HG03039 (cell line): ENCODE measurements around the gene INPP5B.
"Not testable (repeated sequence)": the region's sequence is repeated elsewhere in the genome, so short reads cannot be mapped to it uniquely, and the experiment has no call there.

Source experiments
- ATAC-seq: cut with Tn5 transposase; IDR thresholded peaks from one replicate; pipeline ENCODE4 v1.9.1; 2021; ENCODE audit warnings: mild to moderate bottlenecking, moderate library complexity; ENCODE audit not compliant: unreplicated experiment

Gene INPP5B

DNA sequence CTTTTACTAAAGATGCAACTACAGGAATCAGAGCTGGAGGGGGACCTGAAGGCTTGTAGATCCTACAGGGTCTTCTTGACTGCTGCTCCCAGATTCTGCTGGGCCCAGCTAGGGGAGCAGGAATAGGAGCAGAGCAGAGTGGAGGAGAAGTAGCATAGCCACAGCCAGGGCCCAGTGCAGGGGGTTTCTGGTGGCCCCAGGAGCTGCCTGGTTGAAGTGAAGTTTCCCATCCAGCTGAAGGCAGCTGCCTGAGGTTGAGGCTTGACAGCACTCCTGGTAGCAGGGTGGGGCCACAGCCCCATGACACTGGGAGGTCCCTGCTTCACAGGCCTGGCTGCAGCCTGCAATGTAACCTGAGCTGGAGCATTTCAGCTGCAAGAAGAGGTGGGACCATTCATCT, 2.0 kb upstream of the INPP5B start:
- no peak for ATAC-seq

DNA sequence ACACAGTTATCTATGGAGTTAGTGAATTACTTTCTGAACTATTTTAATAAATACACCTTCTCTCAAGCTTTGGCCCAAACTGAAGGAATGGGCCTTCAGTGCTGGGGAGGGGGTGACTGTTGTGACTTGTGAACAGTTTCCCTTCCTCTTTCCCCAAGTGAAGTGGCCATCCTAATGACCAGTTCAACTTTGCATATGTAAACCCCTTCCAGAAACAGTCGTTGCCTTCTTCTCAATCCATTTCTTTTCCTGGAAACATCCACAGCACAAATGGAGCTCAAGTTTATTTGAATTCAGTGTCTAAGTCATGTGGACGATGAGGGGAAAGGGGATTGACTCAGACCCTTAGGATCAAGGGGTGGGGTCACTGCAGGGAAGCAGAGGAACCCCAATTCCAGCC, 1.3 kb upstream of the INPP5B start:
- no peak for ATAC-seq

DNA sequence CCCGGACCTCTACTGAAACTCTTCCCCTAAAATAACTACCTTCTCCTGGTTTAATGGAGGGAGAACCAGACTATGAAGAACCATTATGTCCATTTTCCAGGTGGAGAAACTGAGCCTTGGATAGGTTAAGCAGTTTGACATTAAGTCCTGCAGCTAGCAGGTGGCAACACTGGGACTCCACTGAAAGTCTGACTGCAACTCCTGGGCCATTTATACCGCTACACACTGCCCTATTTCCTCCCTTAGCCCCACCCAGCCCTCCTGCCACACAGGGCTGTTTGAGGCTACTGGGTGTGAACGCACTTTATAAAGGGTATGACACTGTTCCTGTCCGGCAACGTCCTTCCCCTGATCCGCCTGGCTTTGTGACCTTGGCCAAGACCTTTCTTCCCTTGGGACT, 511 bp upstream of the INPP5B start:
- ATAC-seq: no peak

DNA sequence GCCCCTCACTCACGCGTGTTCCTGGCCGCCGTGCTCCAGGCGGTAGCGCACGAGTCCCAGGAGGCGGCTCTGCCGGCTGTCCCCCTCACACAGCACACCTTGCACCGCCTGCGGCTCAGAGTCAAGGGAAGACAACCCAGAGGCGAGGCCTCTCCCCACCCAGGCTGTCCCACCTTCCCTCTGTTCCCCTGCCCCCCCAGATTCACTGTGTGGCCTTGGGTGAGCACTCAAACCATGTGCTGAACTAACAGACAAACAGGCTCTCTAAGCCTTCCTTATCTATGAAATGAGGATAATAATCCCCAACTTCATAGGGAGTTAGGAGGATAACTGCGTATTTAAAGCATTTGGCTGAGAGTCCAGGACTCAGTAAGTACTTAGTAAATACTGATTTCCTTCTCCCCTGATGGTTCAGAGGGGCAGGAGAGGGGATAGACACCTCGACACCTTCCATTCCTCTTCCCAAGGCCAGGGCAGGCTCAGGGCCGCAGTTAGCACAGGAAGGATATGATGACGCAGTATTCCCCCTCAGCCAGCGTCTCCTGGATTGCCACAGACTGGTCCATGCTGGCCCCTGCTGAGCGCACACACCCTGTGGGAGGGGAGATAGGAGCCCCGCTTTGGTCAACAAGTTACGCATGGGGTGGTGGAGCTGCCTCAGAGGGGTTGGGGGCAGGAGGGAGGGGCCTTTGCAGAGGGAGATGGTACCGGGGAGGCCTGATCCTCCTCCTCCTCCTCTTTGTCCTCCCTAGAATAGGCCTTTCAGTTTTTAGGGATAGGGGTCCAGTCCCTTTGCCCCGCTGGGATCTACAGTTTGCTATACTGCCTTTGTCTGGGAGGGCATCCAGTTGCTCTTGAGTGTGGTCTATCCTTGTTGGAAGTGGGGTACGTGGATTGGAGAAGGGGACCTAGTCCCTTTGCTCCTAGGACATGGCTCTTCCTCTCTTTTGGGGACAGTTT, 830 bp downstream of the INPP5B start:
- ATAC-seq: no peak

DNA sequence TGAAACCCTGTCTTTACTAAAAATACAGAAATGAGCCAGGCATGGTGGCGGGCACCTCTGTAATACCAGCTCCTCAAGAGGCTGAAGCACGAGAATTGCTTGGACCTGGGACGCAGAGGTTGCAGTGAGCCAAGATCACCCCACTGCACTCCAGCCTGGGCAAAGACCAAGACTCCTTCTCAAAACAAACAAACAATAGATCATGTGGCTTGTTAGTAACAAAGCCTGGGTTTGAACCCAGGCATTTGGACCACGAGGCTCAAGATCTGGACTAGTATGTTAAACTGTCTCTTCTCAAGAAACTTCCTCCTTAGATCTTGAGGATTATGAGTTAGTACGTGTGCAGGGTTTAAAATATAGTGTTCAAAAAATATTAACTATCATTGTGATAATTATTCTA, 1.6 kb downstream of the INPP5B start:
- no peak for ATAC-seq

DNA sequence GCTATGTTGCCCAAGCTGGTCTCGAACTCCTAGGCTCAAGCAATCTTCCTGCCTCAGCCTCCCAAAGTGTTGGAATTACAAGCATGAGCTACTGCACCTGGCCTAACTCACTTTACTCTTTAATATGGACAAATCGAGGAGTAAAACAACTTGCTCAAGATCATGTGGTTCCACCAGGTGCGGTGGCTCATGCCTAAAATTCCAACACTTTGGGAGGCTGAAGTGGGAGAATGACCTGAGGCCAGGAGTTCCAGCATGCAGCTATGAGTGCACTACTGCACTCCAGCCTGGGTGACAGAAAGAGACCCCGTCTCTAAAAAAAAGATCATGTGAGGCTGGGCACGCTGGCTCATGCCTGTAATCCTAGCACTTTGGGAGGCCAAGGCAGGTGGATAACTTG, 2.0 kb downstream of the INPP5B start:
- ATAC-seq: no peak

DNA sequence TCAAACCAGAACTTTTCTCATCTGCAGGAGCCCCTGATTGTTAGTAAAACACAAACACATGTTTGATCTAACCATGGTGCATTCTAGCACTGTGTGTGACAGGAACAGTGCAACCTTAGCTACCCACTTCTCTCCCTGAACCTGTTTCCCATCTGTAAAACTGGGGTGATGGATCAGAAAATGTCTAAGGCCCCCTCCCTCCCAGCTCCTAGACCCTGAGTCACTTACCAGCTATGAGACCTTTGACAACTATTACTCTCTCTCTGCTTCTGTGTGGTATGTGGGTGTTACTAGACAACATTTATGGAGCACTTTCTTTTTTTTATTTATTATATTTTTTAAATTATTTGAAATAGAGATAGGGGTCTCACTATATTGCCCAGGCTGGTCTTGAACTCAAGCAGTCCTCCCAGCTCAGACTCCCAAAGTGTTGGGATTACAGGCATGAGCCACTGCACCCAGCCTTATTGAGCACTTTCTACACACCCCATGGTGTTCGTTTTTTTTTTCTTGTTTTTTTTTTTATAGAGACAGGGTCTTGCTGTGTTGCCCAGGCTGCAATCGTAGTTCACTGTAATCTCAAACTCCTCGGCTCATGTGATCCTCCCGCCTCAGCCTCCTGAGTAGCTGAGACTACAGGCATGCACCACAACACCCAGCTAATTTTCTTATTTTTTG, 2.6 kb downstream of the INPP5B start:
- ATAC-seq: no peak

DNA sequence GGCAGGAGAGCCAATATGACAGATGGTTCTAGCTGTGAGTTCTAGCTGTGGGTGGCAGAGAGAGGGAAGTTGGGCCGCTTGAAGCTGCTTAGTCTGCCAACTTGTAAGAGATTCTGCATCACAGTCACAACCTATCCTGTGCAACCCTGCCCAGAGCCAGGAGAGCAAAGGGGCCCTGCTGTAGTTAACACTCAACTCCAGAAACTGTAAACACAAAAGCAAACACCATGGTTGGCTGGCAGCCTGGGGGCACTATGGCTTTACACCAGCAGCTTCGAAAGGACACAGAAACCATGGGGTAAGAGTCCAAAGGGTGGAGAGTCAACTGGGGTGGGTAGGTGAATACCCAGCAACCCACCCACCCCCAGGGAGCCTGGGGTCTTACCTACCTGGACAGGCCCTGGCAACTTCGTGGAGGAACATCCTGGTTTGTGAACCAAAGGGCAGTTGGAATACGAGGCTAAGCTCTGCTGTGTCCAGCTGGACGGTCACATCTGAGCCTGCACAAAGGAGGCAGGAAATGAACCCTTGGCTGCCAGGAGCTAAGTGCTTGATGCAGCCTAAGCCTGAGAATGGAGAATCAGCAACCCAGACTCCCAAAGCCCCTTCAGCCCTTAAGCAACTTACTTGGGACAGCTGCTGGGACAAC, 6.4 kb downstream of the INPP5B start:
- no peak for ATAC-seq

DNA sequence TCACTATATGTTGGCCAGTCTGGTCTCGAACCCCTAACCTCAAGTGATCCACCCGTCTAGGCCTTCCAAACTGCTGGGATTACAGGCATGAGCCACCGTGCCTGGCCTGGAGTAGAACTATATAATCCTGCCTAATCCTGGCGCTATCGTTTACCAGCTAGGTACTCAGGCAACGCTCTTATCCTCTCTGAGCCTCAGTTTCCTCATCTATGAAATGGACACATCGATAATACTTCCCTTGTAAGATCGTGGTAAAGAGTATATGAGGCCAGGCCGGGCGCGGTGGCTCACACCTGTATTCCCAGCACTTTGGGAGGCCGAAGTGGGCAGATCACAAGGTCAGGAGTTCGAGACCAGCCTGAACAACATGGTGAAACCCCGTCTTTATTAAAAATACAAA, 10.1 kb downstream of the INPP5B start:
- not testable (repeated sequence) for ATAC-seq

DNA sequence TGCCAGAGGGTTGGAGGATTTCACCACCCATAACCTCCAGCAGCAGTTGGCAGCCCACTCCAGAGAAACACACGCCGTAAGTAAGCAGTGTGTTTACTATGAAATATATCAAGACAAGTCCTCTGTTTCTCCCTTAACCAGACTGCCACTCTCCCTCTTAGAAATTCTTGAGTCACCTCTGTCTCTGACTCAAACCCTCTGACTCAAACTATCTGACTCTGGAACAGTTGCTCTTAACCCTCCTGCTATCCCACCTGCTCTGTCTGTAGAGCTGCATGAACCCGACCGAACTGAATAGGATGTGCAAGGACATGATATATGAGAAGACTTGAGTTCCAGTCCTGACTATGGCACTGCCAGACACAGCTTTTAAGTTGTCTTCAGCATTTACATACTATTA, 14.1 kb downstream of the INPP5B start:
- no peak for ATAC-seq

DNA sequence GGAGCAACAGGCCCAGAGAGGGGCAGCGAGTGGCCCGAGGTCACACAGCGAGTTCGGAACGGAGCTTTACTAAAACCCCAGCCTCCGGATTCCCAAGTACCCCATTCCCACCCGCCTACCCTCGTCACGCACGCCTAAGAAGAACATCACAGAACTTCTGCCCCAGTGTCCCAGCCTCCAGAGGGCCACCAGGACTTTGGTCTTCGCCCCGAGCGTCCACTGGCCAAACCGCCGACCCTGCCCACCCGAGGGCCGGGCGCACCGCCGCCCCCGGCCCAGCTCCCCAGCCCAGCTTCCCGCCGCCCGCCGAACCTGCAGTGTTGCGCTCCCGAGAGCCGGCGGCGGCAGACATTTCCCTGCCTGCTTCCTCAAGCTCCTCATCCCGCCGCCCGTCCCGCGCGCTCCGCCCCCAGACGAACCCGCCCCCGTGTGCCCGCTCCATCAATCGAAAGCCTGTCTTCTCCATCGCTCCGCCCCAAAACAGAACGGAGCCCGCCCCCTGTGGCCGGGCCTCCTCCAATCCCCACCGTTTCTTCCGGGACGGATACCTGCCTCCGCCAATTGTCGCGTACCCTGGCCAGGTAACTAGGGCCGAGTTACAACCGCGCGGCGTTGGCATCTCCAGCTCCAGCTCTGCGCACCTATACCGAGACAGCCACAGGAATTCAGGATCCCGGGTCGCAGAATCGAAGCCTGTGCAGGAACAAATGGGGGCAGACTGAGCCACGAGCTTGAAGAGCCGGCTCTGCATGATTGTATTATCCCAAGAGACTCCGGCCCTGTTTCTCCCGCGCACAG, 15.3 kb downstream of the INPP5B start:
- peak; percentile 96 for ATAC-seq

DNA sequence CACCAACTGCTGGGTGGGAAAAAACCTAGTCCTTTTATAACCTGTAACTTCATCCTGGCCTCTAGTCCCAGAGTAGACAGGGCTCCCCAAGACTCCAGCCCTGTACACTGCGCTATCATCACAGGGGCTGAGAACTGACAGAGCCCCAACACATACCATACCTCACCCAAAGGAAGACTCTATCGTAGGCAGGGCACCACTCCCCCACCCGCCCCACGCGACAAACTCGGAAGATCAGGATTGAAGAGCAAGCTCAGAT, 15.8 kb downstream of the INPP5B start:
- no peak for ATAC-seq

DNA sequence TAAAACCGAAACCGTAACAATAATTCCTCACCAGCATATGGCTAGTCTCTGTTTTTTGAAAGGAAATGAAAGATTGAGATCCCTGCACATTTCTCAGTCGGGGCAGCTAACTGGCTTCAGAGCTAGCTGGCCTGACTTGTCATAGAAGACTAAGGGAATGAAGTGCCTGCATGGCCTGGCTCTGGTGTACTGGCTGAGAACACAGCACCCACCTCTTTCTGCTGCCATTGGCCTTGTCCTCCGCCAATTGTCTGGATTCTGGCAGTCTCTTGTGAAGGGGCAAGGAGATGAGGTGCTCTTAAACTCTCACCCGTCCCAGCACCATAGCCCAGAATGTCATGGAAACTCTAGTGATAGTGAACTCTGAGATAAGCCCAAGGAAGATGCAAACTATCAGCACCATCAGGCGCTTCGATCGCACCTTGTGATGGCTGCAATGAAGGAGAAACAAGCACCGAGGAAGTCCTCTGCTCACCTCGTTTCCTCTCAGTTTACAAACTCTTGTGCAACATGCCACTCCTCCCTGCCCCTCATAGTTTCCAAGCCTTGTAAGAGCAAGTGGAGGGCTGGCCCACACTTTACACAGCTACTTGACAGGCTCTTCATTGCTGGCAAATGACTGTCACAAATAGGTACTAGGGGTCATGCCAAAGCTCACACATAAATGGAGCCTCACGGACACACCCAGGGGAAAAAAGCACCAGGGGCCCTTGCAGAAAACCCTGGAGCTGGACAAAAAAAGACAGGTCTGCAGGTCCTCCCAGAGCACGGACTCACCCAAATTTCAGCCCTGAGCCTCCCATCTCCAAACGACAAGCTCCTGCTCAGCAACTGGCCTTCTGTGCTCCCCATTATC, 16.4 kb downstream of the INPP5B start:
- no peak for ATAC-seq

DNA sequence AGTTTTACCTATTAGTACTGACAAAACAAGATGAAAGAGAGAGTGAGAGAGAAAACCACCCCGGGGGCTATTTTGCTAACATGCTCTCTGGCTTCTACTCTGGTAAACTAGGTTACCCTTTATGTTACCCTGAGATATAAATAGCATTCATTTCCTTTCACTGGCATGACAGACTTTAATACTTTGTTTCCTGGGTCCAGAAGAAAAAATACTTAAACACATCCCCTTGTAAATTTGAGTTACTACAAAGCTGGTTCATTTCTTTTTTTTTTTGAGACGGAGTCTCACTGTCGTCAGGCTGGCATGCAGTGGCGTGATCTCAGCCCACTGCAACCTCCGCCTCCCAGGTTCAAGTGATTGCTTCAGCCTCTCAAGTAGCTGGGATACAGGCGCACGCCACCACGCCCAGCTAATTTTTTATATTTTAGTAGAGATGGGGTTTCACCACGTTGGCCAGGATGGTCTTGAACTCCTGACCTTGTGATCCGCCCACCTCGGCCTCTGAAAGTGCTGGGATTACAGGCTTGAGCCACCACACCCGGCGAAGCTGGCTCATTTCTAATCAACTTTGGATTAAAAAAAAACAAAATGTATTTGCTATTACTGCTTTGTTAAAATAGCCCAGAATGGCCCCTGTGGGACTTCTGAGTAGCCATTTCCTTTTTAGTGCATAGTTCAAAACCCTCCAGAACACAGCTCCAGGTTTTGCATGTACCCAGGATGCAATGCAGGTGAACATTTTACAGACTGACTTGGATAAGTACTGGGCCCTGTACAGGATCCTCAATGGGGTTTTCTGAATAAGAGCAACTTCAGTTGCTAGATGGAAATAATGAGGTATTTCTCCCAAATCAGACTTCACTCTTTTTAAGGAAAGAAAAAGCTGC, 20.6 kb downstream of the INPP5B start:
- no peak for ATAC-seq

DNA sequence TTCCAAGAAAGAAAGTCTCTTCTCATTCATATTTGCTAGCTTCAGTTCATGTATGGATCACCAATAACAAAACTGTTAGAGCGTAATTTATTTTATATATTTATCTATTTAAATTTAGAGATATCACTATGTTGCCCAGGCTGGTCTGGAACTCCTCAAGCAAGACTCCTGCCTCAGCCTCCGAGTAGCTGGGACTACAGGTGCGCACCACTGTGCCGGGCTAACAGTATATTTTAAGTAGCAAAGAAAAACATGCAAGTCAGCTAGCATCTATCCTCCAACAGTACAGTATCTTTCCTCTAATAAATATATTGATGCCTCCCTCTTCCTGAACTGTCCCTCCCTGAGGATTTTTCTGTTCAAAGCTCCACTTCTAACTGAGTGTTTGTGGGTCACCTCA, 21.5 kb downstream of the INPP5B start:
- ATAC-seq: no peak

DNA sequence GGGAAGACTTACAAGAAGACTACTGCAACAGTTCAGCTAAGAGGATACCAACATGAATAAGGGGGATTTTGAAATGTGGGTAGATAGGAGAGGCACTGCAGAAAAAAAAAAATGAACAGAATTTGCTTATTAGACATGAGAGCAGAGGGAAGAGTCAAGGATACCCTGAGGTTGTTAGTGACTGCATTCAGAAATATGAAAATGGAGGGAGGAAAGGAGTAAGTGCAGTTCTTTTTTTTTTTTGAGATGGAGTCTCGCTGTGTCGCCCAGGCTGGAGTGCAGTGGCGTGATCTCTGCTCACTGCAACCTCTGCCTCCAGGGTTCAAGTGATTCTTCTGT, 23.3 kb downstream of the INPP5B start:
- no peak for ATAC-seq

DNA sequence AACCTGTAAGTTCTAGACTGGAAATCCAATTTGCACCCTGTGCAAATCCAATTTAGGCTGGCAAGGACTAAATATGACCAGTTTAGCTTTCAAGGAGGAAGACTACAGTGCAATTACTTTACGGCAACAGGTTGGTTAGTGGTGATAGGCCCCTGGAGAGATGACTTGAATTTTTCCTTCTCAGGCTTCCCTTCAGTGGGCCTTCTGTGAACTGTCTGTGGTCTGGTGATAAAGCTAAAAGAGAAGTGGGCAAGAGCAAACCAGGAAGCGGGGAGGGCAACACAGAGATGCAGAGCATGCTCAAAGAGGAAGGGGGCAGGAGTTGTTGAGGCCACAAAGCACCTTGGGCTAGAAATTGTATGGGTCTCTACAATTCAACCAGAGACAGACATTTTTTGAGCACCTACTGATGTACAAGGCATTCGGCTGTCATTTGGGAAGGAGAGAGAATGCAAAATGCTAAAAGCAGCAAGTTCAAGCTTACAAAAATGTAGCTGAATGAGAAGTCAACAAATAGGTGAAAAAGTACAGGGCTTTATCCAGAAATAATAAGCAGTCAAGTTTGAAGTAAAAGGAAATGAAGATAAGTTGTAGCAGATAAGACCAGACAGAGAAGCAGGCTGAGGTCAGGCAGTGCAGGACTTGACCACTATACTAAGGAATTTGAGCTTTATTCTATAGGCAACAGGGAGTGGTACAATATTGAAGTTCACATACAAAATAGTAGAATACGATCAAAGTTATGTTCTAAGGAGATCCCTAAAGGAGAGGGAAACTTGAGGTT, 23.9 kb downstream of the INPP5B start:
- no peak for ATAC-seq

DNA sequence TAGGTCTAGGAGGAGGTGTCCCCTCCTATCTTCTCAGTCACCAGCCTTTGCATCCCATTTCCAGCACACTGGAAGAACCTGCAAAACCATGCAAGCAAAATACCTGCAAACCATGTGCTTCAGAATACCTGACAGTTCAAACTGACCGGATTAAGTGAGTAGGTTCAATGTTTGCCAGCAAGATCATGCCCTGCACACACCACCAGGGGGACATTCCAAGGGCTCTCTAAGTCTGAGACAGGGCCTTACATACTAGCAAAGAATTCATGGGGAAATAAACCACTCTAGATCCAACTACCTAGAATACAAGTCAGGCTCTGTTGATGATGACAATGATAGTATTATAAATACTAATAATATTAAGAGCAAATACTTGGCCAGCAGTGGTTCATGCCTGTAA, 27.6 kb downstream of the INPP5B start:
- no peak for ATAC-seq
